Stimulated activated effector memory CD8-positive, alpha-beta T cell treated with anti-CD3 and anti-CD28 coated beads, Interleukin-12 subunit alpha, Interleukin-12 subunit beta, amount 100 ng/mL, for 72 hours (primary cell): ENCODE data around the gene SERHL2.
A peak's percentile ranks its signal among the peaks of the same experiment; 100 is the strongest.
"Not testable (repeated sequence)": the region's sequence is repeated elsewhere in the genome, so short reads cannot be mapped to it uniquely, and the experiment has no call there.

Source experiments
- ATAC-seq: fragments of 150-1000 bp; cut with Tn5 transposase; 2 replicates; pipeline ENCODE4 v1.10.0; 2021
- DNase-seq, 2 donors: peaks; one replicate each; pipeline ENCODE4 v3.0.0; 2021 to 2022; ENCODE audit warnings: low spot score in 2 of 2
- H3K27ac Mint-ChIP-seq: one replicate; pipeline ENCODE4 v1.8.0; 2022; ENCODE audit warnings: mild to moderate bottlenecking, mixed read lengths
- H3K36me3 Mint-ChIP-seq: one replicate; pipeline ENCODE4 v1.8.0; 2022; ENCODE audit warnings: mild to moderate bottlenecking, mixed read lengths
- H3K4me1 Mint-ChIP-seq: one replicate; pipeline ENCODE4 v1.8.0; 2022; ENCODE audit warnings: mixed read lengths
- H3K4me3 Mint-ChIP-seq: one replicate; pipeline ENCODE4 v1.8.0; 2022; ENCODE audit warnings: mild to moderate bottlenecking, mixed read lengths
- H3K9me3 Mint-ChIP-seq: one replicate; pipeline ENCODE4 v1.8.0; 2022; ENCODE audit warnings: mixed read lengths

SERHL2 gene

DNA sequence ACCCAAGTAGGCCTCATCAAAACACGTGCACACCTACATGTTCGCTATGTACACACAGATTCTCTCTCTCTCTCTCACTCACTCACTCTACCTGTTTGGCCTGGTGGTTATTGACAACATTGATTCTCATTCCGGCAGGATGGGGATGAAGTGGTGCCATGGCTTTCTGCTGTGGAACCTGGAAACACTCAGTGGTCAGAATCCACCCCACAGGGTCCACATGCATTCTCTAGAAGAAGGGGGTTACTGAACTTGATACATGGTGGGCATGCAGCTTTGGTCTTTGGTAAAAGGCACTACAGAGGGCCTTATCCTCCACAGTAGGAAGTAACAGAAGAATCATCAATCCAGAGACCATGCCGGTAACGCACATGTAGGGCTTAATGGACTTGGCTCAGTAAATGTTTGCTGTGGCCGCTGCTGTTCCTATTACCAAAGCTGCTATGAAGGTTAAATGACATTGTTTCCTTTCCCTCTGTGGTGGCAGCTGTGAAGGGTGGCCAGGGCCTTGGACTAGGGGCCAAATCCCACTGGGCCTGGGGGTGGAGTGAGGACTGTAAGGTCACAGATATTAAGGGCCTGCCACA lies 48.2 kb downstream of the SERHL2 start:
- no peak overlapping the region for H3K27ac Mint-ChIP-seq
- H3K4me3 Mint-ChIP-seq: no peak overlapping the region
- peaks cover 88% of the 10 kb centered on the region for H3K36me3 Mint-ChIP-seq
- no peaks in the 10 kb centered on the region for H3K9me3 Mint-ChIP-seq
- ATAC-seq (no peak), DNase-seq (no peak)
- peaks cover 26% of the 10 kb centered on the region for H3K4me1 Mint-ChIP-seq

DNA sequence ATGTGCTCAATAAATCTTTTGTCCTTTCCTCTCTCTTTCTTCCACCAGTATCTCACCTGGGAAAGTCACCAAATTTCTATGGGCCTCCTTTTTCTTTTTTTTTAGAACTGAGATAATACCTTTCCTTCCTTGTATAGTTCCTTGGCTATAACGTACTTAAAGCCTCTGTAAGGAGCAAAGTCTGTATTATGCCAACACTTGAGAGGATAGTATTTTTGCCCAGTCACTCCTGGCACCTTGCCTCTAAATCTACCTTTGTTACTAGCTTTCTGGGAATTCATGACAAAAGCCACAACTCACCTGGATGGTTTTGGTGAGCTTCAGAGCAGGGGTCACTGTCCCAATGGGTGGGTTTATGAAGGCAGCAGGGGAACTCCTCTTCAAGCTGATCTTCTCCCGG lies 48.7 kb downstream of the SERHL2 start:
- Mint-ChIP-seq H3K27ac (no peak overlapping the region), H3K4me3 (no peak overlapping the region), H3K9me3 (no peaks in the 10 kb centered on the region), H3K36me3 (peaks cover 87% of the 10 kb centered on the region), H3K4me1 (peaks cover 26% of the 10 kb centered on the region)
- ATAC-seq (no peak), DNase-seq (no peak)

DNA sequence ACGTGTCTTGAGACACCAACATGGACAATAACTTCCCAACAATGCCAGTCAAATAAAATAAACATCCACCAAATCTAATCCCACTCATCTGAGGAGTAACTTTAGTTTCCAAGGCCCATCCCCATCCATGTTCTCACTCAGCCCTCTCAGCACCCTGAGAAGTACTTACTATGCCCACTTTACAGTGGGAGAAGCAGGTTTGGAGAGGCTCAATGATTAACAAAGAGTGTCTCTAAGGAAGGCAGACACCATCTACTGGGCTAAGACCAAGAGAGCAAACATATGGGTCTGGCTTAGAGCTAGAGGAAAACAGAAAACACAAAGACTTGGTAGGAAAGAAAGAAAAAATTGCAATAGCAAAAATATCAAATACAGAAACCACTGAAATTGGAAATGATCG lies 49.7 kb downstream of the SERHL2 start:
- Mint-ChIP-seq H3K27ac (peak overlapping the region; percentile 2), H3K9me3 (no peaks in the 10 kb centered on the region), H3K4me1 (peaks cover 26% of the 10 kb centered on the region), H3K36me3 (peaks cover 85% of the 10 kb centered on the region), H3K4me3 (no peak overlapping the region)
- DNase-seq (no peak), ATAC-seq (no peak)

DNA sequence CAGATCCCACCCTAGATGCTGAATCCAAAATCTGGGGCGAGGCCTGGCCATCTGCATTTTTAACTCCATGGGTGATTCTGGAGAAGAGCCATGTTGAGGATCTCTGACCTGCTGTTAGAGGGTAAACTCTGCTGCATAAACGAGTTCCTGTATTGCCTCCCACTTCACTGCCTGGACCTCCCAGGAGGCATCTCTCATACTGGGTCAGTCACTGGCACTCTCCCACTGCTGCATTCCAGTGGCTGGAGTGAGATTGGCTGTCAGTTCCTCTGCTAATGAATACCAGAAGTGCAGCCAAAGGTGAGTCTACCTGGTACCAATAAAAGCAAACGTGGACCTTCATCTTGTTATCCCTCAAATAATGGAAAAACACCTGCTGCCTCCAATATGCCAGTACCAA lies 50.6 kb downstream of the SERHL2 start:
- no peak for DNase-seq
- H3K36me3 Mint-ChIP-seq: peaks cover 82% of the 10 kb centered on the region
- peaks cover 36% of the 10 kb centered on the region for H3K4me1 Mint-ChIP-seq
- H3K4me3 Mint-ChIP-seq: no peak overlapping the region
- no peak for ATAC-seq
- no peak overlapping the region for H3K27ac Mint-ChIP-seq
- H3K9me3 Mint-ChIP-seq: no peaks in the 10 kb centered on the region

DNA sequence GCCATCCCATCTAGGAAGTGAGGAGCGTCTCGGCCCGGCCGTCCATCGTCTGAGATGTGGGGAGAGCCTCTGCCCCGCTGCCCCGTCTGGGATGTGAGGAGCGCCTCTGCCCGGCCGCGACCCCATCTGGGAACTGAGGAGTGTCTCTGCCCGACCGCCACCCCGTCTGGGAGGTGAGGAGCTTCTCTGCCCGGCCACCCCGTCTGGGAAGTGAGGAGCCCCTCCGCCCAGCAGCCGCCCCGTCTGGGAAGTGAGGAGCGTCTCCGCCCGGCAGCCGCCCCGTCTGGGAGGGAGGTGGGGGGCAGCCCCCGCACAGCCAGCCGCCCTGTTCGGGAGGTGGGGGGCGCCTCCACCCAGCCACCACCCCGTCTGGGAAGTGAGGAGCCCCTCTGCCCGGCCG lies 53.9 kb downstream of the SERHL2 start:
- not testable (repeated sequence) for DNase-seq, H3K9me3 Mint-ChIP-seq, H3K27ac Mint-ChIP-seq, ATAC-seq, H3K4me3 Mint-ChIP-seq
- Mint-ChIP-seq H3K36me3 (peaks cover 82% of the 10 kb centered on the region), H3K4me1 (peaks cover 64% of the 10 kb centered on the region)

DNA sequence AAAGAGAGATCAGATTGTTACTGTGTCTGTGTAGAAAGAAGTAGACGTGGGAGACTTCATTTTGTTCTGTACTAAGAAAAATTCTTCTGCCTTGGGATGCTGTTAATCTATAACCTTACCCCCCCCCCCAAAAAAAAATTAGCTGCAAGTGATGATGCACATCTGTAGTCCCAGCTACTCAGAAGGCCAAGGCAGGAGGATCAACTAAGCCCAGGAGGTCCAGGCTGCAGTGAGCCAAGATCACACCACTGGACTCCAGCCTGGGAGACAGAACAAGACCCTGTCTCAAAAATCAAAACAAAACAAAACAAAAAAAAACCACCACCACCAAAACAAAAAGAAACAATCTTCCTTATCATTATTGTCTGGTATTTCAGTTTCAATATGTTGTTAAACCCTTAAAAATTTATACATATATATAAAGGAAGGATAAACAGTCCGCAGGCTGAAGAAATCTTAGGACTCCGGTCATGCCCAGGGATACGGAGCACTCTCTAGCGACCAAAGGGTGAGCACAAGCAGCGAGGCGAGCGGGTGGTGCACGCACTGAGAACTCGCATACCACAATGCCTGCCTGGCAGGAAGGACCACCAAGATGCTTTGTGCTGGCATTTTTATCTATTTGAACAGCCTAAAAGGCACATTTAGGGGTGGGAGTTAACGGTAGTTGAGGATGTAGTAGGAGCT lies 54.5 kb downstream of the SERHL2 start:
- peaks cover 69% of the 10 kb centered on the region for H3K4me1 Mint-ChIP-seq
- peak overlapping the region; percentile 81 for H3K27ac Mint-ChIP-seq
- H3K36me3 Mint-ChIP-seq: peaks cover 82% of the 10 kb centered on the region
- DNase-seq: no peak
- H3K9me3 Mint-ChIP-seq: no peaks in the 10 kb centered on the region
- no peak overlapping the region for H3K4me3 Mint-ChIP-seq
- ATAC-seq: no peak

DNA sequence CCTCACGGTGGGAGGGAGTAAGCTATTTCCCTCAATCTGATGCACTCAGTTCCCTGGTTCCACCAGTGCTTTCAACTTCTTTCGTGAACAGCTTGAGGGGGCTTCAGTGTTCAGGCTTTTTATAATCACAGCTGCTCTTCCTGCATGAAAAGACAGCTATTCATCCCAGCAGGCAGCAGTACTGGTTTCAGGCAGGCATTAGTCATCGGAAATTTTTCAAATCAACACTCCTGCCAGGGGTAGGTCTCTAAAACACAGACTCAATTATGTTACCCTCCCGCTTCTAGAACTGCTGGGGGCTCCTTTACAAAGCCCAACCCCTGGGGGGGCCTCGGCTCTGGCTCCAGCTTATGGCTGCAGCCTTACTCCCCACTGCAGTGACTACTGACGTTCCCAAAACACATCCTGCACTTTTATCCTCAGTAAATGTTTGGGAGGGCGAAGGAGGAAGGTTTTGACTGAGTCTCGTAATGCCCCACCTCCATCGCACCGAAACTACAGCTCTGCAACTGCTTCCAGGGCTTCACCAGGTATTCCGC lies 55.1 kb downstream of the SERHL2 start:
- Mint-ChIP-seq H3K9me3 (no peaks in the 10 kb centered on the region), H3K4me1 (peaks cover 65% of the 10 kb centered on the region), H3K4me3 (no peak overlapping the region), H3K36me3 (peaks cover 86% of the 10 kb centered on the region), H3K27ac (peak overlapping the region; percentile 81)
- DNase-seq (no peak), ATAC-seq (peak; percentile 69)

DNA sequence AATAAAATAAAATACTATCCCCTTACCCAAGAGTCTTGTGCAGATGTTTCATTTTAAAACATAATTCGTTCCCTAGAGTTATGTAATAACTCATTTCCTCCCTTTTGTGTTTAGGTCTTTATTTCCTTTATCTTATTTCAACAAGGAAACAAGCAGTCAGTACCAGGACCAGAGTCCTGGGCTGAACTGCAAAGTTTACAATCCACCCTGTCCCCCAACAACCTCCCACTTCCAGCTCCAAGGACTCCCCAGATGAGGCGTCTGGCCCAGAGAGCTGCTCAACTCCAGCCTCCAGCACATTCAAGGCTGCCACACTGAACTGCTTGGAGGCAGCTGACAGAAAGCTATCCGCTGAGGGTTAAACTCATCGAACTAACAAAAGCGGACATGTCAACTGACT lies 56.4 kb downstream of the SERHL2 start:
- Mint-ChIP-seq H3K4me3 (no peak overlapping the region), H3K4me1 (peaks cover 62% of the 10 kb centered on the region)

DNA sequence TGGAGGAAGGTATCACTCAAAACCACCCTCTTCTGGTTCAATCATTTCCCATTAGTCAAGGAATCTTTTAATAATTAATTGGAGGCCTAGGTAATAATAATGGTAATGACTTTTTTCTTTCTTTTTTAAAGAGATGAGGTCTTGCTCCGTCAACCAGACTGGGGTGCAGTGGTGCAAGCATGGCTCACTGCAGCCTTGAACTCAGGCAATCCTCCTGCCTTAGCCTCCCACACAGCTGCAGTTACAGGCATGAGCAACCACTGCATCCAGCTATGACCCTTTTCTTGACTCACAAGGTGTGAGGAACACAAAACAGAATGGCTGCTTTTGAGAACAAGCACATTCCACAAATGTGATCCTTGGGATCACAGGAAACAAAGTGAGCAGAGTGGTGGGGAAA lies 57.3 kb downstream of the SERHL2 start:
- ATAC-seq (no peak), DNase-seq (no peak)
- Mint-ChIP-seq H3K9me3 (no peaks in the 10 kb centered on the region), H3K4me3 (no peak overlapping the region), H3K27ac (peak overlapping the region; percentile 60), H3K4me1 (peaks cover 71% of the 10 kb centered on the region), H3K36me3 (peaks cover 94% of the 10 kb centered on the region)

More for the DNA sequence above, 56.4 kb downstream of the SERHL2 start:
- Mint-ChIP-seq H3K36me3 (peaks cover 94% of the 10 kb centered on the region), H3K9me3 (no peaks in the 10 kb centered on the region), H3K27ac (peak overlapping the region; percentile 60)
- ATAC-seq: no peak
- no peak for DNase-seq

DNA sequence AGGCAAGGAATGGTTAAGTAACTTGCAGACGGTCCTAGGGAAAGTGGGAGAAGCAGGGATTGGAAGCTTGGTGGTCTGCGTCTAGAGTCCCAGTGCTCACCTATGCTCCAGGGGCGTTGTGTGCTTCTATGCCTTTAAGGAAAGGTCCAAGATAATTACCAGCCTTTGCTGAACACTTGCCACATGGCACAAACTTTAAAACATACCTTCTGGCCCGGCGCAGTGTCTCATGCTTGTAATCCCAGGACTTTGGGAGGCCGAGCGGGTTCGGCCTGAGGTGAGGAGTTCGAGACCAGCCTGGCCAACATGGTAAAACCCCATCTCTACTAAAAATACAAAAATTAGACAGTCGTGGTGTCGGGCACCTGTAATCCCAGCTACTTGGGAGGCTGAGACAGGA lies 58.6 kb downstream of the SERHL2 start:
- Mint-ChIP-seq H3K9me3 (no peaks in the 10 kb centered on the region), H3K27ac (peak overlapping the region; percentile 100), H3K4me1 (peaks cover 66% of the 10 kb centered on the region), H3K36me3 (peaks cover 94% of the 10 kb centered on the region), H3K4me3 (peak overlapping the region; percentile 78)
- DNase-seq (no peak), ATAC-seq (no peak)

DNA sequence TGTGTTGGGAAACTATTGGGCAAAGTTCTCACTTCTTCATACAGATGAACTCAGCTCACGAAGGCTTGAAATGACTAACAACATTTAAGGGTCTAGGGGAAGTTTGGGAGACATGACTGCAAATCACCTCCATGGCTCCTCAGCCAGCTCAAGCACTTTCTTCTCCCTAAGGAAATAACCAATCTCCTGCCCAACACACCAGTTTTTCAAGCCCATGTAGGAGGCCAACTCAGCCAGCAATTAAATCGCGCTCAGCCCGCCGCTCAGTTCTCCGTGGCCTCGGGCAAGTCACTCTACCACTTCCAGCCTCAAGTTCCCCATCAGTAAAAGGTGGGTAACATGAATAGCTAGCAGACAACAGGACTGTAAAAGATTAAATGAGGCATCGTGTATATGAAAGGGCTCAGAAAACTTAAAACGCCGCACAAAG lies 60.1 kb downstream of the SERHL2 start:
- ATAC-seq: no peak
- Mint-ChIP-seq H3K36me3 (peaks cover 88% of the 10 kb centered on the region), H3K9me3 (no peaks in the 10 kb centered on the region), H3K27ac (peak overlapping the region; percentile 100), H3K4me1 (peaks cover 67% of the 10 kb centered on the region), H3K4me3 (peak overlapping the region; percentile 78)
- no peak for DNase-seq

DNA sequence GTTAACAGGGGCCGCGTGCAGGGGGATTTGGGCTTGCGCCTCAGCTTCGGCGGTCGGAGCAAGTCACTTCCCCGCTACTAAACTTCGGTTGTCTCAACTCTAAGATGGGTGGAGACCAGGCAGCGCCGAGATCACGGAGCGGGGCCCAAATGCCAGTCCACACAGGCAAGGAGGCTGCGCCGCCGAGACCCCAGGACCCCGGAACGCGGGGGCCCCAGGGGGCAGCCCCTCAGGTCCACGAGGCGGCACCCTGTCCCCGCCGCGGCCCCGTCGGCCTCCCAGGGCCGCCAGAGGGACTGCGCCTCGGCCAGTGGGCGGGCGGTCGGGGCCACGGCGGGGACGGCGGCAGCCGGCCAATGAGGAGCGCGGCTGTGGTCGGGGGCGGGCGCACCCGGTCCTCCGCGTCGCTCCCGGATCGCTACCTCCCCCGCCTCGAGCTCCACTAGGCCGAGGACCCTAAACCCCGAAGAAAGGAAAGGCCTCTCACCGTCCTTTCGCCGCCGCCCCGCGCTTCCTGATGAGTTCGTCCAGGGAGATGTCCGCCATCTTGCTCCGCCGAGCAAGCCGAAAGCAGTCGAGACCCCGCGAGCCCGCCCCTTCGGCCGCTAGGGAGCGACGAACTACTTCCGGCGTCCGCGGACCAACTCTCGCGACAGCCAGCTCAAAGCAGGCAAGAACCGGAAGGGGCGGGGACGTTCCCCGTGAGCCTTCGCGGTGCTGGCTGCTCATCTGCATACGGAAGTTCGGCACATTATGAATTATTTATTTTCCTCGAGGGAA lies 60.7 kb downstream of the SERHL2 start, which contains the start of gene POLDIP3:
Gene POLDIP3, minus strand, starts transcription at position 572 of the 780 bp plus-strand sequence. Its CDS starts 26 bp downstream, at position 546.
- peaks cover 61% of the 10 kb centered on the region for H3K4me1 Mint-ChIP-seq
- DNase-seq (peak; percentile 96 to 99), ATAC-seq (peak; percentile 80)
- H3K36me3 Mint-ChIP-seq: peaks cover 86% of the 10 kb centered on the region
- H3K9me3 Mint-ChIP-seq: no peaks in the 10 kb centered on the region
- peak within 1 kb of the TSS; percentile 100 for H3K27ac Mint-ChIP-seq
- peak within 1 kb of the TSS; percentile 78 for H3K4me3 Mint-ChIP-seq

DNA sequence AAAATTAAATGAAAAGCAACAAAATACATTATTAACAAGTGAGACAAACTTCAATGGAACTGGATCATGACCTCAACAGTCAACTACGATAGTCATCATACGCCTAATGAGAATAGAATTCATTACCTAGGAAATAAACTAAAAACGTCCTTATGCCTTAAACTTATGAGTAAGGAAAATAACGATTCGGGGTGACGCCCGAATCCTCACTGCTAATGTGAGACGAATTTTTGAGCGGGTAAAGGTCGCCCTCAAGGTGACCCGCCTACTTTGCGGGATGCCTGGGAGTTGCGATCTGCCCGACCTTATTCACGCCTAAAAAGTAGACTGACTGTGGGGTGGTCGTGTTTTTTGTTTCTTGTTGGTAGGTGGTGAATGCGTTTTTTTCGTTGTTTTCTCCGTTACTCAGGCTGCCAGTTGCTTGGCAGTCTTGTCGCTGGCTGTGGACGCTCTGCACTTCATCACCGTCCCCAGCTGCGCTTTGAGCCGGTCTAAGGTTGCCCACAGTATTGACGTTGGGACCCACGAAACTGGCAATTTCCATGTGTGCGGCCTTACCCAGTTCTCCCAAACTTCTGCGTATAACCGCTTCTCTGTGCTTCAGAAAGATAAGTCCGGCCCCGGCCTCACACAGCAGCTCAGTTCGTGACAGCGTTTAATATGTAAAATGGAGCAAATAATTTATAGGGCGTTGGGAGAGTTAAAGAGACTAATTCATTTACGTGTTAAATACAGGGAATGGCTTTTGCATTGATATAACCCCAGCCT lies 61.5 kb downstream of the SERHL2 start:
- Mint-ChIP-seq H3K4me3 (peak overlapping the region; percentile 78), H3K36me3 (peaks cover 79% of the 10 kb centered on the region), H3K4me1 (peaks cover 55% of the 10 kb centered on the region), H3K9me3 (no peaks in the 10 kb centered on the region), H3K27ac (peak overlapping the region; percentile 100)
- DNase-seq (peak; percentile 69 to 92), ATAC-seq (peak; percentile 81)

DNA sequence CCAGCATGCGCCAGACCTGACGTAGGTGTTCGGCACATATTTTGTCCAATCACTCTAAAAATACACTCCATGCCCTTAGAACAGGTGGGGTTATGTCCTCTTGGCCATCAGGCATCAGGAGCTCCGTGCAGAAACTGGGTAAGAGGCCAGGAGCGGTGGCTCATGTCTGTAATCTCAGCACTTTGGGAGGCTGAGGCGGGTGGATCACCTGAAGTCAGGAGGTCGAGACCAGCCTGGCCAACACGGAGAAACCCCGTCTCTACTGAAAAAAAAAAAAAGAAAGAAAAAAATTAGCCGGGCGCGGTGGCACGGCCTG lies 62.1 kb downstream of the SERHL2 start:
- not testable (repeated sequence) for ATAC-seq, H3K9me3 Mint-ChIP-seq, DNase-seq
- Mint-ChIP-seq H3K27ac (peak overlapping the region; percentile 100), H3K4me1 (peaks cover 50% of the 10 kb centered on the region), H3K36me3 (peaks cover 73% of the 10 kb centered on the region), H3K4me3 (peak overlapping the region; percentile 78)
